Loucy (cell line): ENCODE measurements around the gene GFRA1.

Experiments
- EZH2phosphoT487 ChIP-seq: fragments of 200-600 bp; IDR thresholded peaks from 2 replicates; pipeline ENCODE4 v1.6.1; 2018; ENCODE audit warnings: antibody characterized with exemption, mild to moderate bottlenecking, moderate library complexity, borderline replicate concordance
- TF ChIP-seq, protein P1 (sequence below): fragments of 200-600 bp; sonication (generic); conservative IDR thresholded peaks from 2 replicates; pipeline ENCODE4 v1.5.1; 2014; ENCODE audit warnings: mild to moderate bottlenecking, antibody characterized with exemption, low read length

DNA sequence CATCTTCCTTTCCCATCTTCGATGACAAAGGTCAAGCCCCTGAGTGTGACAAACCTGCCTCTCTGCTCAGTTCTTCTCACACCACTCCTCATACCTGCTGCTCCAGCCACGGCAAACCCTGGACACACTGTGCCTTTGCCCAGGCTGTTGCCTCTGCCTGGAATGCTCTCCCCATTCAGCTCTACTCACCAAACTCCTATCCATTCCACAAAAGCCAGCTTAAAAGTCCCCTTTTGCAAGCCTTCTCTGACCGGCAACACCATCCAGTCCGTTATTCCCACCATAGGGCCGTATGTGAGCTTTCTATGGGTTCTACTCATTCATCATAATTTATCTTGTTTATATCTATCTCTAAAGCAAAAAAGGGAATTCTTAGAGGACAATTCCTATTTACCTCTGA lies 15.2 kb downstream of the GFRA1 start:
- TF ChIP-seq, protein P1, sequence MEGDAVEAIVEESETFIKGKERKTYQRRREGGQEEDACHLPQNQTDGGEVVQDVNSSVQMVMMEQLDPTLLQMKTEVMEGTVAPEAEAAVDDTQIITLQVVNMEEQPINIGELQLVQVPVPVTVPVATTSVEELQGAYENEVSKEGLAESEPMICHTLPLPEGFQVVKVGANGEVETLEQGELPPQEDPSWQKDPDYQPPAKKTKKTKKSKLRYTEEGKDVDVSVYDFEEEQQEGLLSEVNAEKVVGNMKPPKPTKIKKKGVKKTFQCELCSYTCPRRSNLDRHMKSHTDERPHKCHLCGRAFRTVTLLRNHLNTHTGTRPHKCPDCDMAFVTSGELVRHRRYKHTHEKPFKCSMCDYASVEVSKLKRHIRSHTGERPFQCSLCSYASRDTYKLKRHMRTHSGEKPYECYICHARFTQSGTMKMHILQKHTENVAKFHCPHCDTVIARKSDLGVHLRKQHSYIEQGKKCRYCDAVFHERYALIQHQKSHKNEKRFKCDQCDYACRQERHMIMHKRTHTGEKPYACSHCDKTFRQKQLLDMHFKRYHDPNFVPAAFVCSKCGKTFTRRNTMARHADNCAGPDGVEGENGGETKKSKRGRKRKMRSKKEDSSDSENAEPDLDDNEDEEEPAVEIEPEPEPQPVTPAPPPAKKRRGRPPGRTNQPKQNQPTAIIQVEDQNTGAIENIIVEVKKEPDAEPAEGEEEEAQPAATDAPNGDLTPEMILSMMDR, result no peak
- TF ChIP-seq EZH2phosphoT487, result no peak
